Activated CD4-positive, alpha-beta T cell treated with anti-CD3 and anti-CD28 coated beads, Interleukin-2, amount 50 U/mL, for 16 hours (primary cell): ENCODE measurements around the gene WDR33.

Experiments used
- DNase-seq: peaks from one replicate; pipeline ENCODE4 v3.0.0-alpha.2; 2020

The WDR33 gene

GRCh38 chr2:127670055-127670956, 140.7 kb downstream of the WDR33 start:
- DNase-seq: no peak

- no peak for DNase-seq
Measured at GRCh38 chr2:127669056-127669455, 141.9 kb downstream of the WDR33 start.

- no peak for DNase-seq
Measured at GRCh38 chr2:127665267-127665893, 145.6 kb downstream of the WDR33 start.

GRCh38 chr2:127664895-127665225, 146.1 kb downstream of the WDR33 start:
- no peak for DNase-seq

GRCh38 chr2:127664065-127664894, 146.7 kb downstream of the WDR33 start:
- DNase-seq: no peak

GRCh38 chr2:127663566-127664064, 147.4 kb downstream of the WDR33 start:
- DNase-seq: no peak

GRCh38 chr2:127662937-127663565, 147.9 kb downstream of the WDR33 start:
- DNase-seq: no peak

GRCh38 chr2:127661949-127662510, 148.9 kb downstream of the WDR33 start:
- DNase-seq: no peak

- DNase-seq: no peak
Measured at GRCh38 chr2:127661072-127661649, 149.8 kb downstream of the WDR33 start.

GRCh38 chr2:127660291-127660578, 150.7 kb downstream of the WDR33 start:
- DNase-seq: no peak

- no peak for DNase-seq
Measured at GRCh38 chr2:127659408-127660290, 151.3 kb downstream of the WDR33 start.

- no peak for DNase-seq
Measured at GRCh38 chr2:127658641-127659407, 152.1 kb downstream of the WDR33 start.

GRCh38 chr2:127658146-127658545, 152.8 kb downstream of the WDR33 start:
- DNase-seq: no peak

GRCh38 chr2:127657232-127657595, 153.8 kb downstream of the WDR33 start:
- no peak for DNase-seq

GRCh38 chr2:127656569-127657231, 154.3 kb downstream of the WDR33 start:
- DNase-seq: no peak

- DNase-seq: no peak
Measured at GRCh38 chr2:127655209-127656073, 155.5 kb downstream of the WDR33 start.

- no peak for DNase-seq
Measured at GRCh38 chr2:127654838-127655175, 156.2 kb downstream of the WDR33 start.

- no peak for DNase-seq
Measured at GRCh38 chr2:127654084-127654837, 156.7 kb downstream of the WDR33 start.
